Endometrium (tissue), 2 donors: ENCODE measurements around the gene NKD2.
"Not testable (repeated sequence)": the region's sequence is repeated elsewhere in the genome, so short reads cannot be mapped to it uniquely, and the experiment has no call there.

Experiments
- FAIRE-seq: peaks from 2 replicates; lab custom pipeline; 2012; peaks lifted over from hg19 to GRCh38; lab: Jason Lieb, UNC
- donor health status: control.
- donor health status: control.

Gene NKD2

GRCh38 chr5:1074816-1075554 lies 66.4 kb downstream of the NKD2 start:
- FAIRE-seq = no peak

DNA sequence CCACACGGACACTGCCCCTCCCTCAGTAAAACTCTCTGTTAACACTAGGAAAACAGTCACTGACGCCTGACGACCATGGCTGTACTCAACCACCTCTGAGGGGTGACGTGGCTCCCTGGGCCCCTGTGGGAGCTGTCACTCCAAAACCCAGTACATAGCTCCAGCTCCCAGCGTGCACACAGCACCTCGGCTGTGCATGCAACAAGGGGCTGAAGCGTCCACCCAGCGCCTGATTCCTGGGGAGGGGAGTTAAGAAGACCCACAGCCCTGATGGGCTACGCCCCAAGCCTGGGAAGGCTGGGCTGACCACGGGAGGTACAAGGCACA lies 66.9 kb downstream of the NKD2 start:
- FAIRE-seq = no peak

GRCh38 chr5:1075931-1076330 lies 67.3 kb downstream of the NKD2 start:
- FAIRE-seq = no peak

- no peak for FAIRE-seq
Measured at GRCh38 chr5:1076406-1076805, 67.8 kb downstream of the NKD2 start.

GRCh38 chr5:1077026-1077425 lies 68.4 kb downstream of the NKD2 start:
- no peak for FAIRE-seq

DNA sequence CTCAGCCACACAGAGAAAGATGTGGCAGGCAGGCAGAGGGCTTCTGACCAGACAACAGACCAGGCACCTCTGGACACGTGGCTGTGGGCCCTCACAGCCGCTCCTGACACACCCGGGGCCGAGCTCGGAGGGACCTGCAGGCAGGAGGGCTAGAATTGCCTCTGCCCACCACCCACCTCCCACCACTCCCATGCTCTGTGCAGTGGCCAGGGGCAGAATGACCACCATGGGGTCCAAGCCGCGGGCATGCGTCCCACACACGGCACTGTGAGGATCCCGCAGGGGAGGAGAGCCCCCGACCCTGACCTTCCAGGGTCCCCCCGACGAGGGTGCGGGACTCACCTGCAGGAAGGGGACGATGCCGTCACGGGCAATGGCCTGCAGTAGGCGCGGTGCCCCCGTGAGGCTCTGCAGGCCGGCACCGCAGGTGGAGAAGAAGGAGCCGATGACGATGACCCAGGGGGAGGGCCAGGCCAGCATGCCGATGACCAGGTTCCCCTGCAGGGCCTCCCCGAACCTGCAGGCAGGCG lies 69.0 kb downstream of the NKD2 start:
- no peak for FAIRE-seq

GRCh38 chr5:1078206-1078605 lies 69.6 kb downstream of the NKD2 start:
- FAIRE-seq = no peak

GRCh38 chr5:1078851-1079250 lies 70.2 kb downstream of the NKD2 start:
- FAIRE-seq = no peak

DNA sequence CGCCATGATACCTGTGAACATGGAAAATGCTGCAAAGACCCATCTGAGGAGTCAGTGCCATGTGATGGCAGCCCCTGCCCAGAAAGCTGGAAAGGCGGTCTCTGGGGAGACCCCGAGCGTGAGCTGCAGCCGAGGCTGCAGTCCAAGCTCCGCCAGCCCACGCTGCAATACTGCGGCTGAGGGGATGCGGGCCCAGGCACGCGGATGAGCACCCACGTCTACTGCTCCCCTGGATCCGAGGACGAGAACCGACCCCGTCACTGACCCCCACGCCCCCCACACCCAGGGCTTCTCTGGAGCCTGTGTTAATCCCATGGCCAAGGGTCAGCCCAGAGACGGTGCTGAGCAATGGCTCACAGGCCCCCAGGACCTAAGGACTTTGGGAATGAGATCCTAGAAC lies 70.9 kb downstream of the NKD2 start:
- FAIRE-seq = no peak

DNA sequence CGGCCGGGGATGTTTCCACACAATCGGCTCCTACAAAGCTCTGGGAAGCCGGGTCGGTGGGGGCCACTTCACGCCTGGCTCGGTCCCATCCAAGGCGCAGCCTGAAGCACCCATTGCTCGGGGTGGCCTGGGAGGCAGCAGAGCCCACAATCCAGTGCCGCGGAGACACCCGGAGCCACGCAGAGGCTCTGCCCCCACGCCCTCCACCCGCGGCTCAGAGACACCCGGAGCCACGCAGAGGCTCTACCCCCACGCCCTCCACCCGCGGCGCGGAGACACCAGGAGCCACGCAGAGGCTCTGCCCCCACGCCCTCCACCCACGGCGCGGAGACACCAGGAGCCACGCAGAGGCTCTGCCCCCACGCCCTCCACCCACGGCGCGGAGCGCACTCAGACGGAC lies 71.4 kb downstream of the NKD2 start:
- FAIRE-seq = no peak

GRCh38 chr5:1080432-1080831 lies 71.8 kb downstream of the NKD2 start:
- FAIRE-seq = no peak

- no peak for FAIRE-seq
Measured at GRCh38 chr5:1081519-1081918, 72.9 kb downstream of the NKD2 start.

GRCh38 chr5:1083026-1083425 lies 74.4 kb downstream of the NKD2 start:
- not testable (repeated sequence) for FAIRE-seq

- no peak for FAIRE-seq
Measured at GRCh38 chr5:1083823-1084605, 75.4 kb downstream of the NKD2 start.

DNA sequence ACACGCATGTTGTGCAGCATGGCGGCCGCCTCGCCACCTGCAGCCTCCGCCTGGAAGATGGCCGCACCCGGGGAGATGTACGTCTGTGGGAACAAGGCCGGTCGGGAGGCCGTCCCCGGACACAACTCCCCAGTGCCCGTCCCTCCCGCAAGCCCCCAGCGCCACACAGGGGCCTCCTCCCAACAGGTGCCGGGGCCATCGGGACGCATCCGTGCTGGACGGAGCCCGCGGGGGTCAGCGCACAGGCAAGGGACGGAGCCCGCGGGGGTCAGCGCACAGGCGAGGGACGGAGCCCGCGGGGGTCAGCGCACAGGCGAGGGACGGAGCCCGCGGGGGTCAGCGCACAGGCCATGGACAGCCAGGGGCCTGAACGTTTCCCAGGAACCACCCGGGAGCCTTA lies 76.8 kb downstream of the NKD2 start:
- FAIRE-seq = no peak

DNA sequence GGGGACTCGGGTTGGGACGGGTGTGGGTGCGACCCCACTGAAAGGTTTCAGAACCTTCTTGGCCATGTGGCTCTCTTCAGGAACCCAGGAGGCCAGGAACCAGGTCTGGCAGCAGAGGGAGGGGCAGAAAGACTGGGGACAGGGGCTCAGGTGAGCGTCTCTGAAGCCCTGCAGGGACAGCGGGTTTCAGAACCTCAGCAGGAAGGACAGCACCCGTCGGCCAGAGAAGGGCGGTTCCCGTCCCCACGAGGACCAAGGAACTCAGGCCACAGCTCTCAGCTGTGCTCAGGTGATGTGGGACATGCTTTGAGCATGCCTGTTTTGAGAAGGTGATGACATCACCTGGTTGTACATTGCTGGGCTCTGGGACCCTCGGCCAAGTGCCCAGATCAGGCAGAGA lies 77.5 kb downstream of the NKD2 start:
- no peak for FAIRE-seq

DNA sequence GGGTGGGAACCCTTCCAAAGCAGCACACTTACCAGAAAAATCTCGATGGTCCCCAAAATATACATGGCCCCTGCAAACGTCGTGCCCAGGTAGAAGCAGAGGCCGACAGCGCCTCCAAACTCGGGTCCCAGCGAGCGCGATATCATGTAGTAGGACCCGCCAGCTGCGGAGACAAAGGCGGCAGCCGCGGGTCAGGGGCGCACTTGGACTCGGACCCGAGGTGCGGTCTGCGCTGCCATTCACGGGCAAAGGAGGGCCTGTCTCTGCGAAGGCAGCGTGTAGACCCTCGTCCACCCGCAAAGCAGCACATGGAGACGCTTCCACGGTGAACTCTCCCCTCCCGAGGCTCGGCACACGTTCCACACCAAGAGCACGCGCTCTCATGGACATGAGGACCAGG lies 78.3 kb downstream of the NKD2 start:
- FAIRE-seq = no peak

GRCh38 chr5:1087428-1087827 lies 78.8 kb downstream of the NKD2 start:
- no peak for FAIRE-seq

GRCh38 chr5:1088031-1088430 lies 79.4 kb downstream of the NKD2 start:
- FAIRE-seq = no peak
